HEK293 (cell line): Measurements from ENCODE around the gene L2HGDH.
A peak's percentile ranks its signal among the peaks of the same experiment; 100 is the strongest.

ENCODE experiments used
- BCL11A ChIP-seq: fragments of 450-650 bp; formaldehyde crosslinking; IDR thresholded peaks from 2 replicates; pipeline ENCODE4 v1.5.1; 2016; ENCODE audit warnings: low read depth, missing biosample characterization, missing genetic modification characterization
- GLI2 ChIP-seq: fragments of 450-650 bp; formaldehyde crosslinking; IDR thresholded peaks from 2 replicates; pipeline ENCODE4; 2017; ENCODE audit warnings: missing biosample characterization, missing genetic modification characterization, low read depth, borderline replicate concordance
- HIC1 ChIP-seq: fragments of 450-650 bp; formaldehyde crosslinking; IDR thresholded peaks from 2 replicates; pipeline ENCODE4 v1.5.1; 2016; ENCODE audit warnings: missing biosample characterization, missing genetic modification characterization
- HOXC10 ChIP-seq: sonication (generic); formaldehyde crosslinking; IDR thresholded peaks from 2 replicates; pipeline ENCODE4 v1.8.1; 2023; ENCODE audit warnings: mild to moderate bottlenecking, missing genetic modification reagents
- KLF9 ChIP-seq: fragments of 450-650 bp; formaldehyde crosslinking; IDR thresholded peaks from 2 replicates; pipeline ENCODE4 v1.5.1; 2016; ENCODE audit warnings: missing biosample characterization, missing genetic modification characterization, low read depth
- REPIN1 ChIP-seq: fragments of 450-650 bp; formaldehyde crosslinking; IDR thresholded peaks from 2 replicates; pipeline ENCODE4 v1.5.1; 2017; ENCODE audit warnings: missing biosample characterization, missing genetic modification characterization, low read depth
- SP2 ChIP-seq: fragments of 450-650 bp; formaldehyde crosslinking; IDR thresholded peaks from 2 replicates; pipeline ENCODE4 v1.5.1; 2016; ENCODE audit warnings: missing biosample characterization, missing genetic modification characterization
- SP7 ChIP-seq: fragments of 450-650 bp; formaldehyde crosslinking; IDR thresholded peaks from 2 replicates; pipeline ENCODE4 v1.5.1; 2016; ENCODE audit warnings: missing biosample characterization, missing genetic modification characterization
- ZBTB11 ChIP-seq: fragments of 450-650 bp; formaldehyde crosslinking; conservative IDR thresholded peaks from 2 replicates; pipeline ENCODE4 v1.5.1; 2016; ENCODE audit warnings: low read depth, missing biosample characterization, missing genetic modification characterization
- ZBTB49 ChIP-seq: fragments of 450-650 bp; formaldehyde crosslinking; IDR thresholded peaks from 2 replicates; pipeline ENCODE4 v1.5.1; 2016; ENCODE audit warnings: missing biosample characterization, missing genetic modification characterization, low read depth
- ZBTB8A ChIP-seq: fragments of 450-650 bp; formaldehyde crosslinking; IDR thresholded peaks from 2 replicates; pipeline ENCODE4 v1.5.1; 2016; ENCODE audit warnings: missing biosample characterization, missing genetic modification characterization
- ZFP69B ChIP-seq: fragments of 450-650 bp; formaldehyde crosslinking; IDR thresholded peaks from 2 replicates; pipeline ENCODE4 v1.5.1; 2016; ENCODE audit warnings: missing biosample characterization, missing genetic modification characterization
- ZNF169 ChIP-seq: fragments of 450-650 bp; formaldehyde crosslinking; IDR thresholded peaks from 2 replicates; pipeline ENCODE4 v1.5.1; 2016; ENCODE audit warnings: missing biosample characterization, missing genetic modification characterization
- ZNF202 ChIP-seq: fragments of 450-650 bp; formaldehyde crosslinking; IDR thresholded peaks from 2 replicates; pipeline ENCODE4 v1.5.1; 2016; ENCODE audit warnings: missing biosample characterization, missing genetic modification characterization, borderline replicate concordance
- ZNF239 ChIP-seq: fragments of 450-650 bp; formaldehyde crosslinking; IDR thresholded peaks from 2 replicates; pipeline ENCODE4 v1.5.1; 2016; ENCODE audit warnings: missing biosample characterization, missing genetic modification characterization
- ZNF274 ChIP-seq, 2 experiments: fragments of 200-500 bp in 1 of 2; fragments of 450-650 bp in 1 of 2; sonication (Bioruptor generic) in 1 of 2; formaldehyde crosslinking in 1 of 2; IDR thresholded peaks; 2 replicates each; pipeline versions ENCODE4 v1.5.1 to v1.6.1; 2014 to 2016; ENCODE audit warnings: borderline replicate concordance in 1 of 2, inconsistent platforms in 1 of 2, low read length in 1 of 2, missing biosample characterization in 1 of 2, missing genetic modification characterization in 1 of 2
- ZNF48 ChIP-seq: fragments of 450-650 bp; formaldehyde crosslinking; IDR thresholded peaks from 2 replicates; pipeline ENCODE4 v1.5.1; 2016; ENCODE audit warnings: missing biosample characterization, missing genetic modification characterization
- ZNF510 ChIP-seq: fragments of 450-650 bp; formaldehyde crosslinking; IDR thresholded peaks from 2 replicates; pipeline ENCODE4 v1.5.1; 2018; ENCODE audit warnings: mild to moderate bottlenecking, missing genetic modification characterization, missing biosample characterization; ENCODE audit not compliant: insufficient replicate concordance
- ZNF529 ChIP-seq: fragments of 450-650 bp; formaldehyde crosslinking; IDR thresholded peaks from 2 replicates; pipeline ENCODE4 v1.5.1; 2017; ENCODE audit warnings: missing genetic modification characterization, missing biosample characterization; ENCODE audit not compliant: insufficient replicate concordance
- ZNF548 ChIP-seq: fragments of 450-650 bp; formaldehyde crosslinking; IDR thresholded peaks from 2 replicates; pipeline ENCODE4 v1.5.1; 2016; ENCODE audit warnings: missing biosample characterization, missing genetic modification characterization
- ZNF558 ChIP-seq: fragments of 450-650 bp; formaldehyde crosslinking; IDR thresholded peaks from 2 replicates; pipeline ENCODE4 v1.5.1; 2016; ENCODE audit warnings: missing biosample characterization, missing genetic modification characterization
- ZNF561 ChIP-seq: fragments of 450-650 bp; IDR thresholded peaks from 2 replicates; pipeline ENCODE4 v1.5.1; 2018; ENCODE audit warnings: missing biosample characterization, missing genetic modification characterization, borderline replicate concordance
- ZNF571 ChIP-seq: fragments of 450-650 bp; formaldehyde crosslinking; IDR thresholded peaks from 2 replicates; pipeline ENCODE4 v1.5.0; 2017; ENCODE audit warnings: missing biosample characterization, missing genetic modification characterization
- ZNF76 ChIP-seq: fragments of 450-650 bp; formaldehyde crosslinking; IDR thresholded peaks from 2 replicates; pipeline ENCODE4; 2016; ENCODE audit warnings: low read depth, missing biosample characterization, missing genetic modification characterization, borderline replicate concordance
- ZNF777 ChIP-seq: fragments of 450-650 bp; formaldehyde crosslinking; IDR thresholded peaks from 2 replicates; pipeline ENCODE4 v1.5.1; 2017; ENCODE audit warnings: missing biosample characterization, missing genetic modification characterization, borderline replicate concordance
- ZNF792 ChIP-seq: fragments of 450-650 bp; formaldehyde crosslinking; IDR thresholded peaks from 2 replicates; pipeline ENCODE4 v1.5.1; 2016; ENCODE audit warnings: missing biosample characterization, missing genetic modification characterization
- ZNF843 ChIP-seq: fragments of 450-650 bp; formaldehyde crosslinking; IDR thresholded peaks from 2 replicates; pipeline ENCODE4 v1.5.1; 2016; ENCODE audit warnings: missing biosample characterization, missing genetic modification characterization
- ZSCAN30 ChIP-seq: fragments of 450-650 bp; IDR thresholded peaks from 2 replicates; pipeline ENCODE4 v1.5.1; 2018; ENCODE audit warnings: missing biosample characterization, mild to moderate bottlenecking, missing genetic modification characterization, moderate library complexity
- ZSCAN5A ChIP-seq: fragments of 450-650 bp; formaldehyde crosslinking; IDR thresholded peaks from 2 replicates; pipeline ENCODE4 v1.5.1; 2016; ENCODE audit warnings: missing biosample characterization, missing genetic modification characterization

L2HGDH gene

GRCh38 chr14:50321009-50321660 lies 9.1 kb upstream of the L2HGDH start (continued):
- TF ChIP-seq BCL11A (tag by site-specific recombination) (no peak), ZBTB49 (tag by site-specific recombination) (no peak), SP2 (peak; percentile 70), ZNF76 (tag by site-specific recombination) (0 out of 2 replicates have a peak, but pooled peaks have one; percentile 33), ZBTB8A (no peak), HOXC10 (CRISPR knock-in tag) (no peak), ZNF561 (no peak), ZNF510 (tag by site-specific recombination) (no peak), GLI2 (tag by site-specific recombination) (no peak), HIC1 (peak; percentile 67; the same call in 1 of the 2 replicates), ZNF169 (no peak), ZNF558 (peak; percentile 68; the same call in 1 of the 2 replicates), ZNF202 (tag by site-specific recombination) (no peak), ZSCAN30 (no peak), ZNF843 (tag by site-specific recombination) (peak; percentile 32; the same call in 1 of the 2 replicates), SP7 (tag by site-specific recombination) (peak; percentile 92), ZNF529 (tag by site-specific recombination) (no peak), ZNF777 (no peak), ZNF239 (no peak), ZNF792 (tag by site-specific recombination) (no peak), ZNF274 (IDR thresholded peaks at IDR 0.05; ENCODE audit: low read length) (no peak), ZNF274 (tag by site-specific recombination; IDR thresholded peaks at IDR 0.05; ENCODE audit: borderline replicate concordance) (no peak), ZNF571 (no peak), KLF9 (tag by site-specific recombination) (no peak), ZNF548 (no peak), ZNF48 (no peak), ZFP69B (tag by site-specific recombination) (0 out of 2 replicates have a peak, but pooled peaks have one; percentile 18), REPIN1 (tag by site-specific recombination) (no peak), ZBTB11 (tag by site-specific recombination) (peak; percentile 47; the same call in 1 of the 2 replicates), ZSCAN5A (tag by site-specific recombination) (no peak)
